ENCODE results near the gene LGALS7. TPM values are rescaled to one million over a fixed set of nuclear protein-coding genes. Genes with fewer than 3 reads are reported as not detected.

The LGALS7 gene
- total and polyA plus RNA-seq, 2 of the 8 experiments (the other 6 are each of a cell fraction or from before 2014, with no cell fraction given) = 0.32 TPM; not detected in 1

DNA sequence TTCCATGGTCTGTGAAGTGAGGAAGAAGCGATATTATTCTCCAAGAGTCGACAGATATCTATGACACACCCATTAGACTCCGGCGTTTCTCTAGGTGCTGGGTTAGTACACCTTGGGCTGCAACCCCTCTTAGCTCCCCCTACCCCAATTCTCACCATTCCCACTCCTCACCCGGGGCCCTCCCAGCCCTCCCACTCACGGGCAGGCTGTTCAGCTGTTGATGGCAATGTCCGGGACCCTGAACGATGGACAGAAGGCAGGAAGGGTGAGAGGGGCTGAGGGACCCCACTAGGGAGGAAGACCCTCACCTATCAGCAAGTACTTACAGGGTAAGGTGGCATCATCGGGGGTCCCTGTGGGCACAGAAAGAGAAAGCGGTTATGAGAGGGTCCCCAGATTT lies 30.2 kb upstream of the LGALS7 start:
- no peak overlapping the region for H2BK120ac ChIP-seq (replicated peaks; ENCODE audit: low read depth, low read length)
- no peak for FAIRE-seq

More for the DNA sequence above, 30.2 kb upstream of the LGALS7 start:
- ChIA-PET POLR2A (ENCODE audit: partially characterized antibody) (no interaction called here), CTCF (ENCODE audit: partially characterized antibody) (interaction anchor here (0.9 kb wide), 1 partner anchor 10 kb away, joined by 3 read pairs; no protein-coding TSS in a partner anchor)
- H3K4ac ChIP-seq (replicated peaks; ENCODE audit: insufficient read length, low read depth, low read length) = no peak overlapping the region
- H3K9me3 ChIP-seq (ENCODE audit: insufficient read depth in 2 of 2, low read depth in 1 of 2, low read length in 1 of 2) = 0 out of 4 replicates have a peak, but pooled peaks cover 0 to 2% of the 10 kb centered on the region in 2 experiments
- no peaks in the 10 kb centered on the region; a peak in 2 of 7 replicates for H3K4me1 ChIP-seq (replicated peaks in 1 of 4; ENCODE audit: control insufficient read depth in 3 of 4, insufficient read depth in 4 of 4, low read length in 3 of 4)
- H2AK5ac ChIP-seq (ENCODE audit: low read depth, low read length) = no peak overlapping the region
- H2BK15ac ChIP-seq (ENCODE audit: low read length) = no peak overlapping the region
- H2BK5ac ChIP-seq (ENCODE audit: low read depth, low read length) = no peak overlapping the region
- no peak overlapping the region for H3K18ac ChIP-seq (ENCODE audit: extremely low read depth, low read length)
- no peak for DNase-seq (ENCODE audit: low read depth in 1 of 2, low spot score in 2 of 2)
- H4K8ac ChIP-seq (ENCODE audit: extremely low read depth, insufficient read depth, low read length) = no peak overlapping the region
- no peak overlapping the region for H3K56ac ChIP-seq (replicated peaks; ENCODE audit: insufficient read length, low read depth, low read length)
- H3K4me2 ChIP-seq (ENCODE audit: insufficient read depth in 1 of 2, low read depth in 2 of 2, low read length in 2 of 2) = no peak overlapping the region
- no peak overlapping the region for H4K91ac ChIP-seq (replicated peaks; ENCODE audit: insufficient read length, low read length)
- TF ChIP-seq SRF (IDR thresholded peaks at IDR 0.05; ENCODE audit: low read depth, low read length) (no peak), GABPA (IDR thresholded peaks at IDR 0.05; ENCODE audit: borderline replicate concordance, insufficient read depth, low read length) (no peak), RXRA (IDR thresholded peaks at IDR 0.05; ENCODE audit: insufficient read depth, low read depth, low read length) (no peak), HDAC6 (IDR thresholded peaks at IDR 0.05; ENCODE audit: low read depth, low read length) (no peak), CBX8 (IDR thresholded peaks at IDR 0.05; ENCODE audit: borderline replicate concordance, low read depth, low read length) (no peak), JUN (IDR thresholded peaks at IDR 0.05; ENCODE audit: low read depth, low read length) (no peak), TBP (IDR thresholded peaks at IDR 0.05; ENCODE audit: low read depth, low read length) (no peak), EZH2 (IDR thresholded peaks at IDR 0.05; ENCODE audit: low read depth, low read length, severe bottlenecking) (no peak)
- TF ChIP-seq, protein P1, sequence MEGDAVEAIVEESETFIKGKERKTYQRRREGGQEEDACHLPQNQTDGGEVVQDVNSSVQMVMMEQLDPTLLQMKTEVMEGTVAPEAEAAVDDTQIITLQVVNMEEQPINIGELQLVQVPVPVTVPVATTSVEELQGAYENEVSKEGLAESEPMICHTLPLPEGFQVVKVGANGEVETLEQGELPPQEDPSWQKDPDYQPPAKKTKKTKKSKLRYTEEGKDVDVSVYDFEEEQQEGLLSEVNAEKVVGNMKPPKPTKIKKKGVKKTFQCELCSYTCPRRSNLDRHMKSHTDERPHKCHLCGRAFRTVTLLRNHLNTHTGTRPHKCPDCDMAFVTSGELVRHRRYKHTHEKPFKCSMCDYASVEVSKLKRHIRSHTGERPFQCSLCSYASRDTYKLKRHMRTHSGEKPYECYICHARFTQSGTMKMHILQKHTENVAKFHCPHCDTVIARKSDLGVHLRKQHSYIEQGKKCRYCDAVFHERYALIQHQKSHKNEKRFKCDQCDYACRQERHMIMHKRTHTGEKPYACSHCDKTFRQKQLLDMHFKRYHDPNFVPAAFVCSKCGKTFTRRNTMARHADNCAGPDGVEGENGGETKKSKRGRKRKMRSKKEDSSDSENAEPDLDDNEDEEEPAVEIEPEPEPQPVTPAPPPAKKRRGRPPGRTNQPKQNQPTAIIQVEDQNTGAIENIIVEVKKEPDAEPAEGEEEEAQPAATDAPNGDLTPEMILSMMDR (IDR thresholded peaks at IDR 0.05; ENCODE audit: control extremely low read depth in 1 of 3, insufficient read depth in 1 of 3, low read depth in 1 of 3, low read length in 3 of 3) = no peak
- no peak overlapping the region for H2BK20ac ChIP-seq (ENCODE audit: low read length)
- no peak overlapping the region for H3K9ac ChIP-seq (replicated peaks in 1 of 4; ENCODE audit: extremely low read depth in 1 of 4, low read depth in 3 of 4, low read length in 3 of 4)
- H3K79me1 ChIP-seq (ENCODE audit: low read depth, low read length) = no peaks in the 10 kb centered on the region
- no peaks in the 10 kb centered on the region for H3K79me2 ChIP-seq (ENCODE audit: control insufficient read depth in 1 of 2, insufficient read depth in 2 of 2, low read length in 2 of 2)
- no peaks in the 10 kb centered on the region; a peak in 2 of 7 replicates for H3K27me3 ChIP-seq (replicated peaks in 1 of 4; ENCODE audit: control insufficient read depth in 3 of 4, extremely low read depth in 1 of 4, insufficient read depth in 3 of 4, low read length in 3 of 4)
- H2AFZ ChIP-seq (ENCODE audit: low read length) = no peak overlapping the region
- H4K20me1 ChIP-seq (replicated peaks in 1 of 2; ENCODE audit: control insufficient read depth in 1 of 2, insufficient read depth in 2 of 2, low read length in 2 of 2) = no peaks in the 10 kb centered on the region
- 89% methylated on average over 10 of the region's 10 CpGs; no CpG with 5 or more reads in 1 of the 2 experiments for WGBS, 2 experiments (ENCODE audit: extremely low coverage in 1 of 2, insufficient coverage in 1 of 2, insufficient read length in 1 of 2, insufficient replicate concordance in 2 of 2, low coverage in 1 of 2, low lambda C conversion rate in 2 of 2, missing lambda C conversion rate in 1 of 2)
- peaks cover 5% of the 10 kb centered on the region; the same call in 1 of the 2 replicates for H3K23me2 ChIP-seq (ENCODE audit: low read depth, low read length)
- H3K4me3 ChIP-seq (ENCODE audit: extremely low read depth in 1 of 4, insufficient read depth in 2 of 4, low read depth in 3 of 4, low read length in 4 of 4) = no peak overlapping the region
- H4K5ac ChIP-seq (ENCODE audit: insufficient read length, low read depth, low read length) = no peak overlapping the region
- no peak overlapping the region for H3K27ac ChIP-seq (ENCODE audit: low read depth, low read length)
- no peak overlapping the region for H3K14ac ChIP-seq (ENCODE audit: insufficient read length)
- H3K36me3 ChIP-seq (ENCODE audit: control insufficient read depth in 2 of 4, insufficient read depth in 4 of 4, low read length in 3 of 4) = no peaks in the 10 kb centered on the region
- H2BK12ac ChIP-seq (ENCODE audit: low read depth, low read length) = no peak overlapping the region
- no peak overlapping the region for H3K23ac ChIP-seq (ENCODE audit: insufficient read length)

Data from H1 (cell line).